Endothelial cell of umbilical vein (primary cell): Measurements from ENCODE around the gene PIGH.

ENCODE experiments used
- EZH2 ChIP-seq: IDR thresholded peaks from 2 replicates; pipeline ENCODE4 v1.6.1; 2012; ENCODE audit warnings: borderline replicate concordance, low read depth, mild to moderate bottlenecking, moderate library complexity, low read length, inconsistent platforms; ENCODE audit not compliant: severe bottlenecking
- GATA2 ChIP-seq: IDR thresholded peaks from 2 replicates; pipeline ENCODE4 v1.7.0; 2011; ENCODE audit warnings: low read depth, mild to moderate bottlenecking, moderate library complexity, mixed read lengths, low read length; ENCODE audit not compliant: insufficient read length, insufficient read depth
- JUN ChIP-seq: IDR thresholded peaks from 2 replicates; pipeline ENCODE4 v1.6.1; 2011; ENCODE audit warnings: borderline replicate concordance, low read depth; ENCODE audit not compliant: insufficient read length, insufficient read depth
- MAX ChIP-seq: IDR thresholded peaks from 2 replicates; pipeline ENCODE4 v1.6.1; 2011; ENCODE audit not compliant: insufficient read depth, insufficient read length
- MYC ChIP-seq: IDR thresholded peaks from one replicate; pipeline ENCODE4 v1.6.1; 2011; ENCODE audit warnings: mild to moderate bottlenecking, low read depth, low read length
- POLR2A ChIP-seq: IDR thresholded peaks from 2 replicates; pipeline ENCODE4 v1.6.1; 2012; ENCODE audit warnings: low read depth, mild to moderate bottlenecking, control low read depth, low read length
- POLR2AphosphoS5 ChIP-seq: IDR thresholded peaks from 2 replicates; pipeline ENCODE4 v1.6.1; 2012; ENCODE audit warnings: low read depth, mild to moderate bottlenecking, control low read depth, low read length, moderate library complexity; ENCODE audit not compliant: insufficient read depth
- TF ChIP-seq, protein P1 (sequence below), 2 donors: IDR thresholded peaks; 1 replicate in 1 of 2; 2 replicates in 1 of 2; pipeline ENCODE4 v1.5.1; 2011; ENCODE audit warnings: low read length in 2 of 2, mild to moderate bottlenecking in 2 of 2, moderate library complexity in 2 of 2, control low read depth in 1 of 2, inconsistent platforms in 1 of 2, low read depth in 1 of 2; ENCODE audit not compliant: insufficient read depth in 1 of 2; ENCODE audit errors: extremely low read depth in 1 of 2

GRCh38 chr14:67589204-67589770 is 10.8 kb downstream of the PIGH start:
- TF ChIP-seq, protein P1, sequence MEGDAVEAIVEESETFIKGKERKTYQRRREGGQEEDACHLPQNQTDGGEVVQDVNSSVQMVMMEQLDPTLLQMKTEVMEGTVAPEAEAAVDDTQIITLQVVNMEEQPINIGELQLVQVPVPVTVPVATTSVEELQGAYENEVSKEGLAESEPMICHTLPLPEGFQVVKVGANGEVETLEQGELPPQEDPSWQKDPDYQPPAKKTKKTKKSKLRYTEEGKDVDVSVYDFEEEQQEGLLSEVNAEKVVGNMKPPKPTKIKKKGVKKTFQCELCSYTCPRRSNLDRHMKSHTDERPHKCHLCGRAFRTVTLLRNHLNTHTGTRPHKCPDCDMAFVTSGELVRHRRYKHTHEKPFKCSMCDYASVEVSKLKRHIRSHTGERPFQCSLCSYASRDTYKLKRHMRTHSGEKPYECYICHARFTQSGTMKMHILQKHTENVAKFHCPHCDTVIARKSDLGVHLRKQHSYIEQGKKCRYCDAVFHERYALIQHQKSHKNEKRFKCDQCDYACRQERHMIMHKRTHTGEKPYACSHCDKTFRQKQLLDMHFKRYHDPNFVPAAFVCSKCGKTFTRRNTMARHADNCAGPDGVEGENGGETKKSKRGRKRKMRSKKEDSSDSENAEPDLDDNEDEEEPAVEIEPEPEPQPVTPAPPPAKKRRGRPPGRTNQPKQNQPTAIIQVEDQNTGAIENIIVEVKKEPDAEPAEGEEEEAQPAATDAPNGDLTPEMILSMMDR (IDR thresholded peaks at IDR 0.05; ENCODE audit: extremely low read depth in 1 of 2, insufficient read depth in 1 of 2, low read depth in 1 of 2, low read length in 2 of 2): no peak
- TF ChIP-seq POLR2AphosphoS5 (no peak), EZH2 (no peak), POLR2A (no peak), GATA2 (no peak), JUN (no peak), MYC (no peak), MAX (no peak)
